Amygdala (tissue), 56 donors: Measurements from ENCODE around the gene SIGLEC5.
A peak's percentile ranks its signal among the peaks of the same experiment; 100 is the strongest.
"Not testable (repeated sequence)": the region's sequence is repeated elsewhere in the genome, so short reads cannot be mapped to it uniquely, and the experiment has no call there.

Experiments used
- DNase-seq, 56 donors: peaks; one replicate each; lab custom pipeline; 2025; lab: John Stamatoyannopoulos, UW

The SIGLEC5 gene

GRCh38 chr19:51630315-51630714 is at the start of gene SIGLEC5:
SIGLEC5 (minus strand) TSS chr19:51630401; CDS start chr19:51630335, 66 bp downstream.
- peak in 1 of 56 donors; percentile 5 for DNase-seq

- DNase-seq = no peak
Measured at GRCh38 chr19:51676566-51677083, 46.4 kb upstream of the SIGLEC5 start.

GRCh38 chr19:51675911-51676565 is 45.8 kb upstream of the SIGLEC5 start:
- peak in 1 of 56 donors; percentile 13 for DNase-seq

- DNase-seq = no peak
Measured at GRCh38 chr19:51668216-51668615, 38.0 kb upstream of the SIGLEC5 start.

- no peak for DNase-seq
Measured at GRCh38 chr19:51664997-51665396, 34.8 kb upstream of the SIGLEC5 start.

GRCh38 chr19:51664131-51664530 is 33.9 kb upstream of the SIGLEC5 start:
- DNase-seq = no peak

GRCh38 chr19:51663650-51664049 is 33.4 kb upstream of the SIGLEC5 start:
- DNase-seq = no peak

GRCh38 chr19:51660975-51661600 is 30.9 kb upstream of the SIGLEC5 start:
- peak in 52 of 56 donors; percentile 5 to 83 (median 42) for DNase-seq

GRCh38 chr19:51654783-51655182 is 24.6 kb upstream of the SIGLEC5 start:
- no peak for DNase-seq

- no peak for DNase-seq
Measured at GRCh38 chr19:51653162-51653561, 23.0 kb upstream of the SIGLEC5 start.

GRCh38 chr19:51652266-51652665 is 22.1 kb upstream of the SIGLEC5 start:
- no peak for DNase-seq

GRCh38 chr19:51651216-51651846 is 21.1 kb upstream of the SIGLEC5 start:
- DNase-seq = peak in 5 of 56 donors; percentile 1 to 18 (median 7)

GRCh38 chr19:51647318-51647717 is 17.1 kb upstream of the SIGLEC5 start:
- no peak for DNase-seq

GRCh38 chr19:51646730-51647129 is 16.5 kb upstream of the SIGLEC5 start, which contains the start of gene SIGLEC14:
SIGLEC14 (minus strand) TSS chr19:51646825; CDS start chr19:51646759, 66 bp downstream.
- not testable (repeated sequence) for DNase-seq

- no peak for DNase-seq
Measured at GRCh38 chr19:51644636-51645271, 14.6 kb upstream of the SIGLEC5 start.

GRCh38 chr19:51641648-51642047 is 11.4 kb upstream of the SIGLEC5 start:
- no peak for DNase-seq

- DNase-seq = no peak
Measured at GRCh38 chr19:51640386-51640785, 10.2 kb upstream of the SIGLEC5 start.

- no peak for DNase-seq
Measured at GRCh38 chr19:51639916-51640315, 9.7 kb upstream of the SIGLEC5 start.

- no peak for DNase-seq
Measured at GRCh38 chr19:51637362-51637978, 7.3 kb upstream of the SIGLEC5 start.

- DNase-seq = no peak
Measured at GRCh38 chr19:51632126-51632525, 1.9 kb upstream of the SIGLEC5 start.
